Measurements from ENCODE around the gene ACSBG1. TPM values are rescaled to one million over a fixed set of nuclear protein-coding genes. Genes with fewer than 3 reads are reported as not detected.

The ACSBG1 gene
- total RNA-seq, 1 donor from 2014 or later, result 0.13 TPM

GRCh38 chr15:78216276-78217104 lies 17.9 kb downstream of the ACSBG1 start:
- Mint-ChIP-seq H3K9me3 (ENCODE audit: unreplicated experiment) (no peaks in the 10 kb centered on the region), H3K27me3 (ENCODE audit: unreplicated experiment) (peaks cover 2% of the 10 kb centered on the region), H3K4me3 (ENCODE audit: unreplicated experiment) (no peak overlapping the region), H3K36me3 (ENCODE audit: low read depth, unreplicated experiment) (no peaks in the 10 kb centered on the region), H3K4me1 (ENCODE audit: unreplicated experiment) (no peaks in the 10 kb centered on the region), H3K27ac (ENCODE audit: unreplicated experiment) (no peak overlapping the region)
- DNase-seq (ENCODE audit: low spot score), result no peak
- TF ChIP-seq, protein P1, sequence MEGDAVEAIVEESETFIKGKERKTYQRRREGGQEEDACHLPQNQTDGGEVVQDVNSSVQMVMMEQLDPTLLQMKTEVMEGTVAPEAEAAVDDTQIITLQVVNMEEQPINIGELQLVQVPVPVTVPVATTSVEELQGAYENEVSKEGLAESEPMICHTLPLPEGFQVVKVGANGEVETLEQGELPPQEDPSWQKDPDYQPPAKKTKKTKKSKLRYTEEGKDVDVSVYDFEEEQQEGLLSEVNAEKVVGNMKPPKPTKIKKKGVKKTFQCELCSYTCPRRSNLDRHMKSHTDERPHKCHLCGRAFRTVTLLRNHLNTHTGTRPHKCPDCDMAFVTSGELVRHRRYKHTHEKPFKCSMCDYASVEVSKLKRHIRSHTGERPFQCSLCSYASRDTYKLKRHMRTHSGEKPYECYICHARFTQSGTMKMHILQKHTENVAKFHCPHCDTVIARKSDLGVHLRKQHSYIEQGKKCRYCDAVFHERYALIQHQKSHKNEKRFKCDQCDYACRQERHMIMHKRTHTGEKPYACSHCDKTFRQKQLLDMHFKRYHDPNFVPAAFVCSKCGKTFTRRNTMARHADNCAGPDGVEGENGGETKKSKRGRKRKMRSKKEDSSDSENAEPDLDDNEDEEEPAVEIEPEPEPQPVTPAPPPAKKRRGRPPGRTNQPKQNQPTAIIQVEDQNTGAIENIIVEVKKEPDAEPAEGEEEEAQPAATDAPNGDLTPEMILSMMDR (IDR thresholded peaks at IDR 0.05; ENCODE audit: unreplicated experiment), result no peak

DNA sequence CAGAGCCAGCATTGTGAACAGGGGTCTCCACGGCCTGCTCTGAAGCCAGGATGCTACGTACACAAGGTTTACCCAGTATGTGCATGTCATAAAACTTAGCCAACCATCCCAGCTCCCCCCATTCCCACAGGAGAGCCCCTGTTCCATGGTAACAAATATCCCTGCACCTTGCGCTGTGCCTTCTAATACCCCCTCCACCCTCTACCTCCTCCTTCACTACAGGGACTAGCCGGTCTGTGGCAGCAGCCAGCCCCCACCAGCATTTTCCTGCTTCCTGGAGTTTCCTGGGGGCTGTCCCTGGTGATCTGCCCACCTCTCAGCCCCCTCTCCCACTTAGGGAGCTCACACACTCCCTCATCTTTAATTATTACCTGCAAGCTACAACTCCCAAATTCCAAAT lies 20.4 kb downstream of the ACSBG1 start:
- H3K4me3 Mint-ChIP-seq (ENCODE audit: unreplicated experiment), result no peak overlapping the region
- no peak for DNase-seq (ENCODE audit: low spot score)

DNA sequence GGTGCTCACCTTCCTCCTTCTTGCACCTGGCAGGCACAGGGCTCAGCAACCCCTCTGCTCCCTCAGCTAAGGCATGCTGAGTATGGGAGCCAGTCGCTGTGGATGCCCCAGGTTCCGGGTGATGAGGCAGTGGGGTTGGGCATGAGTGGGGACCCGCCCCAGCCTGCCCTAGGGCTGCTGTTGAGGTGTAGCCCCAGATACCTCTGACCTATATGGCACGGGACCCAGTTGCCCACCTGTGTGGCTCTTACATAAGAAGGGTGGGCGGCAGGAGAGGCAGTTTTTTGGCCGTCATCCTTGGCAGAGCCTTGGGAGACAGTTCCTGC lies 21.0 kb downstream of the ACSBG1 start:
- no peak for DNase-seq (ENCODE audit: low spot score)

More for the DNA sequence above, 20.4 kb downstream of the ACSBG1 start:
- TF ChIP-seq, protein P1 (IDR thresholded peaks at IDR 0.05; ENCODE audit: unreplicated experiment), result no peak
- Mint-ChIP-seq H3K4me1 (ENCODE audit: unreplicated experiment) (no peaks in the 10 kb centered on the region), H3K9me3 (ENCODE audit: unreplicated experiment) (no peaks in the 10 kb centered on the region), H3K27me3 (ENCODE audit: unreplicated experiment) (peaks cover 2% of the 10 kb centered on the region), H3K27ac (ENCODE audit: unreplicated experiment) (no peak overlapping the region), H3K36me3 (ENCODE audit: low read depth, unreplicated experiment) (no peaks in the 10 kb centered on the region)

DNA sequence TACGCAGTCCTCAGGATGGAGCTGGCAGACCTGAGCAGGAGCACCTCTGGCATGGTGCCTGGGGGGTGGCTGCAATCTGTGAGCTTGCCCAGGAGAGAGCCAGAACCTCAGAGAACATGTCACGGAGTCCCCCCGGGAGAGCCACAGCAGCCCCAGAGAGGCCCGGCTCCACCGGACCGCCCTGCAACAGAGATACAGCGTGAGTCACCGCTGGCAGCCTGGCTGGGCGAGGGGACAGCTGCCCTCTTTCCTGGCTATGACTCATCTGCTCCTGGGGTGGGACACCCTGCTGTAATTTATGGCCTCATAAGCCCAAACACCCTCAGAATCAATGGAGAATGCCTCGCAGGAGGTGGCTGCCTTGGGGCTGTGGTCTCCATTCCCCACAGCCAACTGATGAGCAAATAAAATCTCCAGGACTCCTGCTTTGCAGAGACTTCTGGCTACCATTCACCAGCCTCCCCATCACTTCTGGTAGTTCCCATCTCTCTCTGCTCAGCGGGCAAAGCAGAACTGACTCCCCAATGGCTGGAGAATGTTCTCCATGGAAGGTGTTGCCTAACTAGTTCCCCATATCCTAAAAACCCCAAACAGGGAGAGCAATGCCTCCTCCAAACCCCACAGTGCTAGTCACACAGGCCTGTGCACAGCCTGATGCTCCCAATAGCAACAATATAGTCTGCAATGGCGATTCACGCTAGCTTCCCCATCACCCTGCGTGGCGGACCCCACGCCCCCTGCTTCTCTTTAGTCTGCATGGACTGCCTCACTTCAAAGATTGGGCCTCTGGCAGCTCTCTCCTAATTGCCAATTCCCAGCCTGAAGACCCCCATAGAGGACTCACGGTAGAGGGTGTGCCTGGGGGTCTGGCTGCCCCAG lies 21.6 kb downstream of the ACSBG1 start:
- TF ChIP-seq, protein P1 (IDR thresholded peaks at IDR 0.05; ENCODE audit: unreplicated experiment), result no peak
- no peak overlapping the region for H3K4me3 Mint-ChIP-seq (ENCODE audit: unreplicated experiment)
- H3K27ac Mint-ChIP-seq (ENCODE audit: unreplicated experiment), result peak overlapping the region; percentile 36
- no peaks in the 10 kb centered on the region for H3K9me3 Mint-ChIP-seq (ENCODE audit: unreplicated experiment)
- H3K36me3 Mint-ChIP-seq (ENCODE audit: low read depth, unreplicated experiment), result no peaks in the 10 kb centered on the region
- DNase-seq (ENCODE audit: low spot score), result no peak
- H3K27me3 Mint-ChIP-seq (ENCODE audit: unreplicated experiment), result peaks cover 2% of the 10 kb centered on the region
- no peaks in the 10 kb centered on the region for H3K4me1 Mint-ChIP-seq (ENCODE audit: unreplicated experiment)

More for the DNA sequence above, 21.0 kb downstream of the ACSBG1 start:
- Mint-ChIP-seq H3K36me3 (ENCODE audit: low read depth, unreplicated experiment) (no peaks in the 10 kb centered on the region), H3K27me3 (ENCODE audit: unreplicated experiment) (peaks cover 2% of the 10 kb centered on the region), H3K4me1 (ENCODE audit: unreplicated experiment) (no peaks in the 10 kb centered on the region), H3K27ac (ENCODE audit: unreplicated experiment) (no peak overlapping the region), H3K4me3 (ENCODE audit: unreplicated experiment) (no peak overlapping the region), H3K9me3 (ENCODE audit: unreplicated experiment) (no peaks in the 10 kb centered on the region)
- TF ChIP-seq, protein P1 (IDR thresholded peaks at IDR 0.05; ENCODE audit: unreplicated experiment), result no peak

Data from endothelial cell (in vitro differentiated cells).